ENCODE results near the gene BPIFA2. TPM values are rescaled to one million over a fixed set of nuclear protein-coding genes. Genes with fewer than 3 reads are reported as not detected.

The BPIFA2 gene
- total RNA-seq, 2 donors from 2014 or later: not detected

GRCh38 chr20:33202451-33202850 is 34.5 kb downstream of the BPIFA2 start:
- no peaks in the 10 kb centered on the region for H3K4me1 Mint-ChIP-seq
- no peaks in the 10 kb centered on the region for H3K9me3 Mint-ChIP-seq
- no peak overlapping the region for H3K4me3 Mint-ChIP-seq
- no peak for ATAC-seq (replicated peaks)
- H3K27me3 Mint-ChIP-seq: peaks cover 25% of the 10 kb centered on the region
- H3K36me3 Mint-ChIP-seq (ENCODE audit: low read depth): no peaks in the 10 kb centered on the region
- H3K27ac Mint-ChIP-seq: no peak overlapping the region

- Mint-ChIP-seq H3K4me3 (no peak overlapping the region), H3K27ac (no peak overlapping the region), H3K36me3 (ENCODE audit: low read depth) (no peaks in the 10 kb centered on the region), H3K27me3 (peaks cover 30% of the 10 kb centered on the region), H3K9me3 (no peaks in the 10 kb centered on the region), H3K4me1 (no peaks in the 10 kb centered on the region)
- no peak for ATAC-seq (replicated peaks)
These were observed 35.5 kb downstream of the BPIFA2 start for GRCh38 chr20:33203444-33203843.

- Mint-ChIP-seq H3K27ac (no peak overlapping the region), H3K36me3 (ENCODE audit: low read depth) (no peaks in the 10 kb centered on the region), H3K9me3 (peaks cover 5% of the 10 kb centered on the region), H3K27me3 (peaks cover 44% of the 10 kb centered on the region), H3K4me1 (peaks cover 4% of the 10 kb centered on the region), H3K4me3 (no peak overlapping the region)
- no peak for ATAC-seq (replicated peaks)
These were observed 41.8 kb downstream of the BPIFA2 start for GRCh38 chr20:33209789-33210188.

GRCh38 chr20:33210371-33210770 is 42.4 kb downstream of the BPIFA2 start:
- Mint-ChIP-seq H3K27me3 (peaks cover 45% of the 10 kb centered on the region), H3K4me3 (no peak overlapping the region)

GRCh38 chr20:33211817-33212424 is 44.0 kb downstream of the BPIFA2 start:
- Mint-ChIP-seq H3K9me3 (peaks cover 5% of the 10 kb centered on the region), H3K4me3 (no peak overlapping the region), H3K27me3 (peaks cover 51% of the 10 kb centered on the region), H3K4me1 (peaks cover 4% of the 10 kb centered on the region), H3K27ac (no peak overlapping the region), H3K36me3 (ENCODE audit: low read depth) (no peaks in the 10 kb centered on the region)
- ATAC-seq (replicated peaks): peak; percentile 46

More at GRCh38 chr20:33210371-33210770, 42.4 kb downstream of the BPIFA2 start:
- Mint-ChIP-seq H3K27ac (no peak overlapping the region), H3K4me1 (peaks cover 4% of the 10 kb centered on the region), H3K36me3 (ENCODE audit: low read depth) (no peaks in the 10 kb centered on the region), H3K9me3 (peaks cover 5% of the 10 kb centered on the region)
- ATAC-seq (replicated peaks): no peak

- Mint-ChIP-seq H3K27me3 (peaks cover 21% of the 10 kb centered on the region), H3K4me1 (no peaks in the 10 kb centered on the region), H3K36me3 (ENCODE audit: low read depth) (no peaks in the 10 kb centered on the region), H3K9me3 (no peaks in the 10 kb centered on the region), H3K27ac (no peak within 1 kb of the TSS), H3K4me3 (no peak within 1 kb of the TSS)
- ATAC-seq (replicated peaks): no peak
These were observed 49.1 kb downstream of the BPIFA2 start, which contains the start of gene BPIFA3 for GRCh38 chr20:33217052-33217451. Gene BPIFA3 (plus strand): TSS chr20:33217352. CDS start chr20:33217537, 185 bp downstream.

- H3K27ac Mint-ChIP-seq: no peak overlapping the region
- no peak for ATAC-seq (replicated peaks)
- H3K9me3 Mint-ChIP-seq: no peaks in the 10 kb centered on the region
- peaks cover 28% of the 10 kb centered on the region for H3K27me3 Mint-ChIP-seq
- no peak overlapping the region for H3K4me3 Mint-ChIP-seq
- H3K4me1 Mint-ChIP-seq: no peaks in the 10 kb centered on the region
- no peaks in the 10 kb centered on the region for H3K36me3 Mint-ChIP-seq (ENCODE audit: low read depth)
These were observed 56.4 kb downstream of the BPIFA2 start for GRCh38 chr20:33224399-33224798.

GRCh38 chr20:33229843-33230242 is 61.9 kb downstream of the BPIFA2 start:
- Mint-ChIP-seq H3K4me3 (no peak overlapping the region), H3K9me3 (no peaks in the 10 kb centered on the region), H3K36me3 (ENCODE audit: low read depth) (no peaks in the 10 kb centered on the region), H3K4me1 (no peaks in the 10 kb centered on the region), H3K27ac (no peak overlapping the region), H3K27me3 (peaks cover 27% of the 10 kb centered on the region)
- no peak for ATAC-seq (replicated peaks)

Other genes with a start within 250 kb of the BPIFA2 start
- gene SUN5, start 163.7 kb upstream of the BPIFA2 start, total RNA-seq: not detected
- not detected for gene BPIFB2, start 160.5 kb upstream of the BPIFA2 start, total RNA-seq
- gene BPIFB6, start 136.5 kb upstream of the BPIFA2 start, total RNA-seq: not detected
- not detected for gene BPIFB3, start 114.3 kb upstream of the BPIFA2 start, total RNA-seq
- not detected for gene BPIFB4, start 88.5 kb upstream of the BPIFA2 start, total RNA-seq
- not detected for gene BPIFA3, start 49.2 kb downstream of the BPIFA2 start, total RNA-seq
- gene BPIFA1, start 67.8 kb downstream of the BPIFA2 start, total RNA-seq: not detected
- not detected for gene BPIFB1, start 115.1 kb downstream of the BPIFA2 start, total RNA-seq
- 10 to 100 TPM; 24.1 to 44.5 TPM for gene CDK5RAP1, start 233.4 kb downstream of the BPIFA2 start, total RNA-seq